Measurements from ENCODE around the gene ARHGAP24.
"Not testable (repeated sequence)": the region's sequence is repeated elsewhere in the genome, so short reads cannot be mapped to it uniquely, and the experiment has no call there.

ARHGAP24 gene

GRCh38 chr4:85518526-85518925 lies 43.6 kb downstream of the ARHGAP24 start:
- not testable (repeated sequence) for DNase-seq (ENCODE audit: low spot score)

GRCh38 chr4:85520765-85521749 lies 46.1 kb downstream of the ARHGAP24 start:
- no peak for DNase-seq (ENCODE audit: low spot score)

GRCh38 chr4:85522277-85522676 lies 47.3 kb downstream of the ARHGAP24 start:
- DNase-seq (ENCODE audit: low spot score) = no peak

DNA sequence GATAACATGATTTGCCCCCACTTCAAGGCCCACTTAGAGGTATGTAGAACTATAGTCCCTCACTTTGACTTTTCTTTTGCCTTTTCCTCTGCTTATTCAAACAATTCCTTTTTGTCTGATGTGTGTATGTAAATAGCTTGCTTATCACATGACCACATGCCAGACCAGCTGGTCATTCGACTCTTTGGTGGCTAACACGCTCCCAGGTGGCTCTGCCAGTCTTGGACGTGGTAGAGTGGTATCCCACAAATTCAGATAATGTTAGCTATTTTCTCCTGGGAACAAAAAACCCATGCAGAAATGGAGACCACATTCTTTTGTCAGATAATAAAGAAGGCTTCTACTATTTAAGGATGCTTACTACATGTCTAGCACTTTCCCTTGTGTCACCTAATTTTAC lies 47.9 kb downstream of the ARHGAP24 start:
- no peak for DNase-seq (ENCODE audit: low spot score)

GRCh38 chr4:85527815-85528214 lies 52.9 kb downstream of the ARHGAP24 start:
- no peak for DNase-seq (ENCODE audit: low spot score)

GRCh38 chr4:85531560-85532341 lies 56.8 kb downstream of the ARHGAP24 start:
- no peak for DNase-seq (ENCODE audit: low spot score)

GRCh38 chr4:85534120-85534519 lies 59.2 kb downstream of the ARHGAP24 start:
- DNase-seq (ENCODE audit: low spot score) = no peak

- no peak for DNase-seq (ENCODE audit: low spot score)
Observed at GRCh38 chr4:85543832-85544231, 68.9 kb downstream of the ARHGAP24 start.

DNA sequence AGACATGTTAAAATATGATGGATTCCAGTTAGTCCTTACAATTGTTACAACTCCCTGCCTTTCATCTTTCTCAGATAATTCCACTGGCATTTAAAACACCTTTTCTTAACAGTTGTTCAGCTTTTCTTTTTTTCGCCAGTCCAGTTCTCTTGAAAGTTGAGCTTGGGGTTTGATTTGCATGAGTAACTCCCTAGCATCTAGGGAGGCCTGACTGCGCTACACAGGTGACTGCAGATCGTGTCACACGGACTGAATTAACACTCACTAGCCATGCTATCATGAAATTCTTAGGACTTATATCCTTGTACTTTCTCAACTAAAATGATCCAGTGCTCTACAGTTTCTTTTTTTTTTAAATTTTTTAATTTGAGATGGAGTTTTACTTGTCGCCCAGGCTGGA lies 69.8 kb downstream of the ARHGAP24 start:
- DNase-seq (ENCODE audit: low spot score) = no peak

GRCh38 chr4:85548116-85548515 lies 73.2 kb downstream of the ARHGAP24 start:
- DNase-seq (ENCODE audit: low spot score) = no peak

DNA sequence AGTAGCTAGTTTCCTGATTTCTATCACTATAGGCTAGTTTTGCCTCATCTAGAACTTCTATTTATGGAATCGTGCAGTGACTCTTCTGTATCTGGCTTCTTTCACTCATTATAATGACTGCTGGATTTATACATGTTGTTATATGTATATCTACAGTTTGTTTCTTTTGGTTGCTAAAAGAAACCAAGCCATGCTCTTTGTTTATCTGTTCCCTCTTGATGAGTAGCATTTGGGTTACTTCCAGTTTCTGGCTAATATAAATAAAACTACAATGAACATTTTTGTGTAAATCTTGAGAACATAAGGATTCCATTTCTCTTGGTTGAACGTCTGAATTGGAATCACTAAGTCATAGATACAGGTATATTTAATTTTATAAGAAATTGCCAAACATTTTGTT lies 73.9 kb downstream of the ARHGAP24 start:
- no peak for DNase-seq (ENCODE audit: low spot score)

GRCh38 chr4:85555206-85555605 lies 80.3 kb downstream of the ARHGAP24 start:
- no peak for DNase-seq (ENCODE audit: low spot score)

- DNase-seq (ENCODE audit: low spot score) = peak; percentile 11
Observed at GRCh38 chr4:85556283-85556682, 81.3 kb downstream of the ARHGAP24 start.

DNA sequence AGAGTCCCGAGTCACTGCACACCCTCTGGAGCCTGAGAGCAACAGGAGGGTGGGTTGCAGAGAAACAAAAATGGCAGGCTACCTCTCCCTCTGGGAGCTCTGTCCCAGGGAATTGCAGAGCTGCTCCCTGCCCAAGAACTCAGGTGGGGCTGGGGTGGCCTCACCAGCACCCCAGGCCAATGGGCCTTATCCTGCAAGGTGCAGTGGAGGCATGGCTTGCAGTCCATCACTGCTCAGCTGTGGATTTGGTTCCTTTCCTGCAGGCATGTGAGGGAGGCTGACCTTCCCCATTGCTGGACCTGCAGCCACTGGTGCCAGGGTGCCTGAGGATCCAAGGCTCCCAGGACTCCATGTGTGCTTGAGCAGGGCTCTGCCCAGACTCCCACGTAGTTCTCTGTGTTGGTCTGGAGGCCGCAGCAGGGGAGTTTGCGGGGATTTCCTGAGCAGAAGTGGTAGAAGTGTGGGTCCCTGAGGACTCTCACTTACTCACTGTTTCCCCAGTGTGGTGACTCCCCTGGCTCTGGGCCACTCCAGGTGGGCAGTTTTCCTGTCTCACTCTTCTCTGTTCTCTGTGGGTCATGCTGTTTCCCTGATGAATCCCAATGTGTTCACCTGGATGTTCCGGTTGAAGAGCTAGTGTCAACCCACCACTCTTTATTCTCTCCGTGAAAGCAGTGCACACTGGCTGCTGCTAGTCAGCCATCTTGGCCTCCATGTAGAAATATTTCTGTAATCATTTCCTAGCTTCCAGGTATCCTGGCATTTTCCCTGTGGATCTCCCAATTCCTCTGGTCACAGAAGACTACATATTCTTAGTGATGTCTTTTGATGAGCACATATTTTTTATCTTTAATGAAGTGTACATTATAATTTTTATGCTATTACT lies 82.3 kb downstream of the ARHGAP24 start:
- DNase-seq (ENCODE audit: low spot score) = peak; percentile 45

DNA sequence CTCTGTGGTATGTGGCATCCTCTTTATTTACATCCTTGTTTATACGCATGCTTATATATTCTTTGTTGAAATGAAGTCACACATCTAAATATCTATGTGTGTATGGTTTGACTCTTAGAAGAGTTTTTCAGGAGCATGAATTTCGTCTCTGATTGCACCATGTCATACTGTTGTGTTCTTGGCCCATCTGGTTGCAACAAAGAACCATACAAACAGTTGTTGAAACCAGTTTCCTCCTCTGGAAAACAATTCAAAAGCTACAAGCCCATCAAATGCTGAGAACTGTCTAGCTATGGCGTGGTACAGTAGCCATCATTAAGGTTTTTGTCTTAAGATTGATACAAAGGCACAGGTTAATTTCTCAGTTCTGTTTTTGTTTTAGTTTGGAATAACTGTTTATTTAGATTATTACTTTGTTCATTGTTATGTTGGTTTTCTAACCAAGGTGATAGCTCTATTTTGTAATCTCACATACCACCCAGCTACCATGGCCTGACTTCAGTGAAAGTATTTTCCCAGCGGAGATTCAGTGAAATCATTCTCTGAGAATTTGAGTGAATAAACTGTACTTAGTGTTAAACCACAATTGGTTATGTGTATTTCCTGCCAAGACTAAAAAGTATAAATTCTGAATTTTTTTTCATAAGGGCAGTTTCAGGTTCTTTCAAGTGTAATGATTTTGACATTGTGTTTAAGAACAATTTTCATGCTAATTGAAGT lies 91.0 kb downstream of the ARHGAP24 start:
- no peak for DNase-seq (ENCODE audit: low spot score)

DNA sequence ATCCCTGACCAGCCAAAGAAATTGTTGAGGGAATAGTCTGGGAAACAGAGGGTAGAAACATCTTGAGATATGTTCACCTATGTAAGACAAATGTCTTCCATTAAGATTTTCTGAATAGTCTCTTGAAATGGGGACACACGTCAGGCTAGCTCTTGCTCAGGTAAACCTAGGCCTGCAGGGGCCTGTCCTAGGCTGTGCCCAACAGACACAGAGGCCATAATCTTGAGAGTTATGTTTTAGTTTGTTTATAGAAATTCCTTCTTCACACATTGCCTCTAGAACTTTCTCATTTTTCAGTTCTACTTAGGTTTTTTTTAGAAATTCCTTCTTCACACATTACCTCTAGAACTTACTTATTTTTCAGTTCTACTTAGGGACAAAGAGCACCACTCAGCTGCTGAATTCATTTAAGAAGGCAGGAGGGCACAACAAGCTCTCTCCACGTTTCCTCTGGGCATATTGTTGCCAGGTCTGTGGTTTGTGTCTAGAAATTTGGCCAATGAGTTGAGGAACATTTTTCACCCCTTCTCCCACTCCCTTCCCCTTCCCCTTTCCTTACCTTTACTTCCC lies 94.9 kb downstream of the ARHGAP24 start:
- DNase-seq (ENCODE audit: low spot score) = no peak

DNA sequence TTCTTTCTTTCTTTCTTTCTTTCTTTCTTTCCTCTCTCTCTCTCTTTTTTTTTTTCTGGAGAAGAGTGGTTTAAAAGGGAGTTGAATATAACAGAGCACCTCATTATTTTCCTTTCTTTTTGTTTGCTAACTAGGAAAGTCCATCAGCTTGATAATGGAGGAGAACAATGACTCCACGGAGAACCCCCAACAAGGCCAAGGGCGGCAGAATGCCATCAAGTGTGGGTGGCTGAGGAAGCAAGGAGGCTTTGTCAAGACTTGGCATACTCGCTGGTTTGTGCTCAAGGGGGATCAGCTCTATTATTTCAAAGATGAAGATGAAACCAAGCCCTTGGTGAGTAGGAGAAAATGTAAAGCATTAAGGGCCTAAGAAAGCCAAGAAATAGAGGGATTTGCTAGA lies 95.4 kb downstream of the ARHGAP24 start:
- no peak for DNase-seq (ENCODE audit: low spot score)

GRCh38 chr4:85571008-85571407 lies 96.1 kb downstream of the ARHGAP24 start:
- DNase-seq (ENCODE audit: low spot score) = no peak

- no peak for DNase-seq (ENCODE audit: low spot score)
Observed at GRCh38 chr4:85573270-85573669, 98.3 kb downstream of the ARHGAP24 start.

GRCh38 chr4:85577307-85577706 lies 102.4 kb downstream of the ARHGAP24 start:
- no peak for DNase-seq (ENCODE audit: low spot score)

- DNase-seq (ENCODE audit: low spot score) = no peak
Observed at GRCh38 chr4:85579942-85580341, 105.0 kb downstream of the ARHGAP24 start.

Measured in NAMALWA (cell line).